GM10266 (cell line): ENCODE data around the gene KRTAP5-5.

Source experiments
- DNase-seq: peaks from one replicate; pipeline ENCODE4 v3.0.0; 2012; ENCODE audit errors: extremely low spot score
- CTCF ChIP-seq: IDR thresholded peaks from 2 replicates; pipeline ENCODE4 v1.5.1; 2012; ENCODE audit warnings: mild to moderate bottlenecking, low read depth; ENCODE audit not compliant: control insufficient read depth, insufficient read depth; ENCODE audit errors: missing control alignments

KRTAP5-5 gene

GRCh38 chr11:1674173-1675131 is 44.9 kb downstream of the KRTAP5-5 start:
- TF ChIP-seq CTCF: no peak
- no peak for DNase-seq

GRCh38 chr11:1675536-1676228 is 46.1 kb downstream of the KRTAP5-5 start:
- no peak for DNase-seq
- TF ChIP-seq CTCF: no peak

- no peak for TF ChIP-seq CTCF
- no peak for DNase-seq
These were observed 46.7 kb downstream of the KRTAP5-5 start for GRCh38 chr11:1676229-1676740.

GRCh38 chr11:1679881-1680280 is 50.3 kb downstream of the KRTAP5-5 start:
- TF ChIP-seq CTCF: no peak
- no peak for DNase-seq
